ENCODE data around the gene CASP7.

CASP7 gene

GRCh38 chr10:113679463-113680189 lies at the start of gene CASP7:
CASP7 (plus strand) TSS chr10:113679912; CDS start chr10:113697494, 17,582 bp downstream.
- DNase-seq (ENCODE audit: extremely low read depth, low read depth): no peak
- TF ChIP-seq, protein P1, sequence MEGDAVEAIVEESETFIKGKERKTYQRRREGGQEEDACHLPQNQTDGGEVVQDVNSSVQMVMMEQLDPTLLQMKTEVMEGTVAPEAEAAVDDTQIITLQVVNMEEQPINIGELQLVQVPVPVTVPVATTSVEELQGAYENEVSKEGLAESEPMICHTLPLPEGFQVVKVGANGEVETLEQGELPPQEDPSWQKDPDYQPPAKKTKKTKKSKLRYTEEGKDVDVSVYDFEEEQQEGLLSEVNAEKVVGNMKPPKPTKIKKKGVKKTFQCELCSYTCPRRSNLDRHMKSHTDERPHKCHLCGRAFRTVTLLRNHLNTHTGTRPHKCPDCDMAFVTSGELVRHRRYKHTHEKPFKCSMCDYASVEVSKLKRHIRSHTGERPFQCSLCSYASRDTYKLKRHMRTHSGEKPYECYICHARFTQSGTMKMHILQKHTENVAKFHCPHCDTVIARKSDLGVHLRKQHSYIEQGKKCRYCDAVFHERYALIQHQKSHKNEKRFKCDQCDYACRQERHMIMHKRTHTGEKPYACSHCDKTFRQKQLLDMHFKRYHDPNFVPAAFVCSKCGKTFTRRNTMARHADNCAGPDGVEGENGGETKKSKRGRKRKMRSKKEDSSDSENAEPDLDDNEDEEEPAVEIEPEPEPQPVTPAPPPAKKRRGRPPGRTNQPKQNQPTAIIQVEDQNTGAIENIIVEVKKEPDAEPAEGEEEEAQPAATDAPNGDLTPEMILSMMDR (IDR thresholded peaks at IDR 0.05; ENCODE audit: low read depth, low read length, missing control alignments): no peak
- peak within 1 kb of the TSS; percentile 75 for H3K4me3 ChIP-seq (replicated peaks; ENCODE audit: low read depth, low read length)

DNA sequence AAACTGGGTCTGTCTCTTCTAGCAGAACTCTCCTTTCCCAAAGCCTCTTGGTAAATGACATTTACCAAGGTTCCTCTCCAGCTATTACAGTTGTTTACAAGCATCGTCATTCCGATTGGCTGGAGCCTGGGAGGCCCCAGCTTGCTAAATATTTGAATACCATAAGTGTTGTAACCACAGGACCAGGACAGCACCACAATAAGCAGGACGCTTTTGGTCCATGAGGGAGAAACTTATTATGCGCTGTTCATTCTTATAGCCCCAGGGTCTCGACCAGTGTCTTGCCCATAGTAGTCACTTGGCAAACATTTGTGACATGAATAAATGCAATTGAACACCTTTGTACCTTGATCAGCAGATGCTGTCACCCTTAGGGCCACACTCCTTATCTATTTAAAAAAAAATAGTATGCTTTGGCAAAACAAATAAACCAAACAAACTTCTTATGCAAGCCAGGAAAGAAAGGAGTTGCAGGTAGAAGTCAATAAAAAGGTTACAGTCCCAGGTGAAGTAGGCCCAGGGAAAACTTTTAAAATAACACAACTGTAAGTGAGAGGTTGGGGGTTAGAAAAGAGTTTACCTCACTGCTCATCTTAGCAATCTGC lies 48.7 kb upstream of the CASP7 start:
- TF ChIP-seq, protein P1 (IDR thresholded peaks at IDR 0.05; ENCODE audit: low read depth, low read length, missing control alignments): no peak
- no peak for DNase-seq (ENCODE audit: extremely low read depth, low read depth)

DNA sequence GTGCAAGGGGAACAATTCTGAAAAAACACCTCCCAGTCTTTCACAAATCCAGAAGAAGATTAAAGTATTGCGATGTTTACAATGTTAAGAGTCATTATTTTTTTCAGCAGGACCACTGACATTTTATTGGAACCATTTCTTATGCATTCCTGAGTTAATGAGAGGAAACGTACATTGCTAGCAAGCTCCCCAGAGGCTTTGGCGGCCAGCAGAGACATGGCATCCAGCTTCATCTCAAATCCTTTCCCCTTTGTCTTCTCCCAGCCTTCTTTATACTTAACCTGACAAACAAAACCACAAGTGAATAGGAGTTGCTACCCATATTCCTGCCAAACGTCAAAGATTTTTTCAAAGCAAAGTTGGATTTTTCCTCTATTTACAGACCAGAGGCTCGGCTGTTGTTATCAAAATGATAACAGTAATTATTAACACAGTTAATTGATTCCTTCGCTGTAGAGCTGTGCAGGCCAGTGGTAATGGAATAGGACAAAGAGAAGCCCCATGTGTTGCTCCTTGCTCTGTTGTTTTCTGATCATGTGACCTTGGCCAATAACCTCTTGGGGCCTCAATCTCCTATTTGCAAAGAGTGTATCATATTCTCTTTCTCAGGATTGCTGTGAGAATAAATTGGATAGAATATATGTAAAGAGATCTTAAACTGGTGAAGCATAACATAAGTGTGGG lies 47.9 kb upstream of the CASP7 start:
- TF ChIP-seq, protein P1 (IDR thresholded peaks at IDR 0.05; ENCODE audit: low read depth, low read length, missing control alignments): no peak
- no peak for DNase-seq (ENCODE audit: extremely low read depth, low read depth)
- H3K4me3 ChIP-seq (replicated peaks; ENCODE audit: low read depth, low read length): no peak overlapping the region

More for the DNA sequence above, 48.7 kb upstream of the CASP7 start:
- no peak overlapping the region for H3K4me3 ChIP-seq (replicated peaks; ENCODE audit: low read depth, low read length)

- TF ChIP-seq, protein P1 (IDR thresholded peaks at IDR 0.05; ENCODE audit: low read depth, low read length, missing control alignments): no peak
- no peak overlapping the region for H3K4me3 ChIP-seq (replicated peaks; ENCODE audit: low read depth, low read length)
- no peak for DNase-seq (ENCODE audit: extremely low read depth, low read depth)
Measured at GRCh38 chr10:113639966-113640365, 39.7 kb upstream of the CASP7 start.

GRCh38 chr10:113641702-113642101 lies 38.0 kb upstream of the CASP7 start:
- DNase-seq (ENCODE audit: extremely low read depth, low read depth): no peak
- no peak overlapping the region for H3K4me3 ChIP-seq (replicated peaks; ENCODE audit: low read depth, low read length)
- TF ChIP-seq, protein P1 (IDR thresholded peaks at IDR 0.05; ENCODE audit: low read depth, low read length, missing control alignments): no peak

DNA sequence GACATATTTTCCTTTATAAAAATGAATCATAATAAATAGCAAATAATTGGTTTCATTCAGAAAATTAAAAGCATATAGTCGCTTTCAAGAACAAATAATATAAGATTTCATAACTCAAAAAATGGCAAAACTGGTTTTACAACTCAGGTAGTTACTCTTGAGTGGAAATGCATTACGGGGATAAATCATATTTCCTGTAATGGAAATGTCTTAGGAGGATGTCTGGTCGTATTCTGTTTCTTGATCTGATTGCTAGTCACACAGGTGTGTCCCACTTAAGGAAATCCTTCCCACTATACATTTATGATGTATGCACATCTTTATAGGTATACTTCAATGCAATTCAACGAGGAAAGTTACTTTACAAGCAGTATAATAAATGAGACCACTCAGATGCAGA lies 36.5 kb upstream of the CASP7 start:
- TF ChIP-seq, protein P1 (IDR thresholded peaks at IDR 0.05; ENCODE audit: low read depth, low read length, missing control alignments): no peak
- DNase-seq (ENCODE audit: extremely low read depth, low read depth): no peak
- no peak overlapping the region for H3K4me3 ChIP-seq (replicated peaks; ENCODE audit: low read depth, low read length)
